Measurements from ENCODE around the gene VPS11. TPM values are rescaled to one million over a fixed set of nuclear protein-coding genes. Genes with fewer than 3 reads are reported as not detected.
"Not testable (repeated sequence)": the region's sequence is repeated elsewhere in the genome, so short reads cannot be mapped to it uniquely, and the experiment has no call there.

VPS11 gene
- total RNA-seq, 1 donor from 2014 or later = 8.7 TPM

- DNase-seq (ENCODE audit: low spot score) = no peak
- no peak for ATAC-seq
Measured at GRCh38 chr11:119034813-119035212, 32.8 kb upstream of the VPS11 start.

- ATAC-seq = no peak
- DNase-seq (ENCODE audit: low spot score) = no peak
Measured at GRCh38 chr11:119038884-119039283, 28.7 kb upstream of the VPS11 start.

- DNase-seq (ENCODE audit: low spot score); ATAC-seq: not testable (repeated sequence)
Measured at GRCh38 chr11:119039471-119039870, 28.1 kb upstream of the VPS11 start.

GRCh38 chr11:119041821-119042514 lies 25.6 kb upstream of the VPS11 start:
- no peak for ATAC-seq

GRCh38 chr11:119042927-119043326 lies 24.7 kb upstream of the VPS11 start:
- DNase-seq (ENCODE audit: low spot score) = no peak
- no peak for ATAC-seq

More at GRCh38 chr11:119041821-119042514, 25.6 kb upstream of the VPS11 start:
- no peak for DNase-seq (ENCODE audit: low spot score)

- DNase-seq (ENCODE audit: low spot score) = no peak
- no peak for ATAC-seq
Measured at GRCh38 chr11:119044708-119045107, 22.9 kb upstream of the VPS11 start.

- DNase-seq (ENCODE audit: low spot score) (no peak), ATAC-seq (no peak)
Measured at GRCh38 chr11:119046489-119046888, 21.1 kb upstream of the VPS11 start.

- ATAC-seq (no peak), DNase-seq (ENCODE audit: low spot score) (no peak)
Measured at GRCh38 chr11:119047205-119047604, 20.4 kb upstream of the VPS11 start.

- DNase-seq (ENCODE audit: low spot score) = no peak
Measured at GRCh38 chr11:119048644-119049043, 19.0 kb upstream of the VPS11 start.

GRCh38 chr11:119049081-119049480 lies 18.5 kb upstream of the VPS11 start:
- DNase-seq (ENCODE audit: low spot score) (no peak), ATAC-seq (no peak)

More at GRCh38 chr11:119048644-119049043, 19.0 kb upstream of the VPS11 start:
- no peak for ATAC-seq

GRCh38 chr11:119051440-119052162 lies 16.0 kb upstream of the VPS11 start:
- DNase-seq (ENCODE audit: low spot score) (no peak), ATAC-seq (no peak)

GRCh38 chr11:119052163-119052814 lies 15.3 kb upstream of the VPS11 start:
- ATAC-seq (no peak), DNase-seq (ENCODE audit: low spot score) (no peak)

- no peak for ATAC-seq
- no peak for DNase-seq (ENCODE audit: low spot score)
Measured at GRCh38 chr11:119054418-119054817, 13.2 kb upstream of the VPS11 start.

- ATAC-seq = no peak
- no peak for DNase-seq (ENCODE audit: low spot score)
Measured at GRCh38 chr11:119055901-119056300, 11.7 kb upstream of the VPS11 start.

- peak; percentile 8 for ATAC-seq
- DNase-seq (ENCODE audit: low spot score) = peak; percentile 51
Measured at GRCh38 chr11:119056421-119056999, 11.1 kb upstream of the VPS11 start.

- ATAC-seq (peak; percentile 92), DNase-seq (ENCODE audit: low spot score) (peak; percentile 99)
Measured at GRCh38 chr11:119057000-119057769, 10.4 kb upstream of the VPS11 start, which contains the start of gene HYOU1. Gene HYOU1 (minus strand): TSS chr11:119057205. CDS start chr11:119056160, 1,045 bp downstream.

GRCh38 chr11:119059128-119059527 lies 8.5 kb upstream of the VPS11 start:
- not testable (repeated sequence) for ATAC-seq; DNase-seq (ENCODE audit: low spot score)

- ATAC-seq = no peak
- DNase-seq (ENCODE audit: low spot score) = no peak
Measured at GRCh38 chr11:119061256-119061655, 6.4 kb upstream of the VPS11 start.

- DNase-seq (ENCODE audit: low spot score) (no peak), ATAC-seq (no peak)
Measured at GRCh38 chr11:119062779-119063178, 4.8 kb upstream of the VPS11 start.

GRCh38 chr11:119065369-119065768 lies 2.2 kb upstream of the VPS11 start:
- no peak for DNase-seq (ENCODE audit: low spot score)
- ATAC-seq = no peak

Data from left lobe of liver (tissue), 2 donors.